CD4-positive, alpha-beta T cell treated with Interleukin-17A for 4 hours (primary cell): ENCODE data around the gene MINDY4.

Experiments used
- DNase-seq: peaks from one replicate; pipeline ENCODE4 v3.0.0-alpha.2; 2020; ENCODE audit warnings: mixed read lengths

Gene MINDY4

GRCh38 chr7:30920584-30921539 is 149.6 kb downstream of the MINDY4 start:
- peak; percentile 1 for DNase-seq

GRCh38 chr7:30921540-30922401 is 150.6 kb downstream of the MINDY4 start:
- peak; percentile 0 for DNase-seq

GRCh38 chr7:30922596-30922995 is 151.4 kb downstream of the MINDY4 start:
- no peak for DNase-seq

GRCh38 chr7:30923009-30923773 is 152.0 kb downstream of the MINDY4 start:
- no peak for DNase-seq

GRCh38 chr7:30923774-30924413 is 152.7 kb downstream of the MINDY4 start:
- no peak for DNase-seq

GRCh38 chr7:30924624-30925023 is 153.4 kb downstream of the MINDY4 start:
- no peak for DNase-seq

- DNase-seq = peak; percentile 1
Measured at GRCh38 chr7:30925117-30925516, 153.9 kb downstream of the MINDY4 start.

- DNase-seq = peak; percentile 1
Measured at GRCh38 chr7:30925913-30926312, 154.7 kb downstream of the MINDY4 start.

- no peak for DNase-seq
Measured at GRCh38 chr7:30926313-30926712, 155.1 kb downstream of the MINDY4 start.

- no peak for DNase-seq
Measured at GRCh38 chr7:30927040-30927439, 155.8 kb downstream of the MINDY4 start.

- DNase-seq = no peak
Measured at GRCh38 chr7:30927559-30927958, 156.3 kb downstream of the MINDY4 start.

GRCh38 chr7:30928254-30928872 is 157.1 kb downstream of the MINDY4 start:
- DNase-seq = no peak

GRCh38 chr7:30929686-30930085 is 158.5 kb downstream of the MINDY4 start:
- DNase-seq = no peak

GRCh38 chr7:30930621-30931020 is 159.4 kb downstream of the MINDY4 start:
- DNase-seq = no peak

GRCh38 chr7:30931161-30931928 is 160.1 kb downstream of the MINDY4 start:
- no peak for DNase-seq

GRCh38 chr7:30931929-30932540 is 160.8 kb downstream of the MINDY4 start:
- no peak for DNase-seq

- no peak for DNase-seq
Measured at GRCh38 chr7:30932562-30932961, 161.3 kb downstream of the MINDY4 start.

GRCh38 chr7:30933124-30933974 is 162.1 kb downstream of the MINDY4 start:
- DNase-seq = no peak

- DNase-seq = no peak
Measured at GRCh38 chr7:30934225-30934624, 163.0 kb downstream of the MINDY4 start.
